Loucy (cell line): ENCODE measurements around the gene PCGF2.

Experiments
- H2AFZ ChIP-seq: fragments of 200-600 bp; sonication (generic); 2 replicates; pipeline ENCODE4 v1.6.0; 2016; ENCODE audit warnings: antibody characterized with exemption, mild to moderate bottlenecking, low read length, moderate library complexity
- H3F3A ChIP-seq: fragments of 200-600 bp; 2 replicates; pipeline ENCODE4 v1.6.0; 2016; ENCODE audit warnings: antibody characterized with exemption, low read depth, mild to moderate bottlenecking
- H3K27me3 ChIP-seq: fragments of 200-600 bp; sonication (generic); 2 replicates; pipeline ENCODE4 v1.6.1; 2014; ENCODE audit warnings: low read length, mild to moderate bottlenecking; ENCODE audit not compliant: insufficient read depth, poor library complexity, severe bottlenecking
- H3K36me3 ChIP-seq: fragments of 200-600 bp; sonication (generic); 2 replicates; pipeline ENCODE4 v1.6.1; 2016; ENCODE audit warnings: low read length; ENCODE audit not compliant: insufficient read depth
- H3K4me1 ChIP-seq: fragments of 200-600 bp; sonication (generic); 2 replicates; pipeline ENCODE4 v1.5.1; 2014; ENCODE audit warnings: low read length, mild to moderate bottlenecking; ENCODE audit not compliant: insufficient read depth, poor library complexity, severe bottlenecking
- H3K4me2 ChIP-seq: fragments of 200-600 bp; sonication (generic); 2 replicates; pipeline ENCODE4 v1.6.0; 2014; ENCODE audit warnings: antibody characterized with exemption, low read length, low read depth, mild to moderate bottlenecking; ENCODE audit not compliant: poor library complexity, severe bottlenecking
- H3K4me3 ChIP-seq: fragments of 200-600 bp; sonication (generic); 2 replicates; pipeline ENCODE4 v1.5.1; 2014; ENCODE audit warnings: low read length, mild to moderate bottlenecking, mixed read lengths; ENCODE audit not compliant: poor library complexity, severe bottlenecking
- H3K79me2 ChIP-seq: fragments of 200-600 bp; sonication (generic); 2 replicates; pipeline ENCODE4 v1.6.1; 2014; ENCODE audit warnings: low read length; ENCODE audit not compliant: insufficient read depth
- H3K9ac ChIP-seq: fragments of 200-600 bp; sonication (generic); 2 replicates; pipeline ENCODE4 v1.6.0; 2014; ENCODE audit warnings: mild to moderate bottlenecking, low read depth, low read length, moderate library complexity; ENCODE audit not compliant: poor library complexity, severe bottlenecking
- H3K9me2 ChIP-seq: fragments of 200-600 bp; sonication (generic); replicated peaks from 2 replicates; pipeline ENCODE4 v1.6.1; 2016; ENCODE audit warnings: low read depth, low read length, mixed read lengths
- H3K9me3 ChIP-seq: fragments of 200-600 bp; sonication (generic); 2 replicates; pipeline ENCODE4 v1.6.1; 2014; ENCODE audit warnings: mild to moderate bottlenecking, antibody characterized with exemption, low read length, low read depth; ENCODE audit not compliant: insufficient read depth
- H4K20me1 ChIP-seq: fragments of 200-600 bp; sonication (generic); 2 replicates; pipeline ENCODE4 v1.6.0; 2014; ENCODE audit warnings: antibody characterized with exemption, low read length, mild to moderate bottlenecking; ENCODE audit not compliant: insufficient read depth, poor library complexity, severe bottlenecking
- EZH2phosphoT487 ChIP-seq: fragments of 200-600 bp; IDR thresholded peaks from 2 replicates; pipeline ENCODE4 v1.6.1; 2018; ENCODE audit warnings: antibody characterized with exemption, mild to moderate bottlenecking, moderate library complexity, borderline replicate concordance
- TF ChIP-seq, protein P1 (sequence below): fragments of 200-600 bp; sonication (generic); conservative IDR thresholded peaks from 2 replicates; pipeline ENCODE4 v1.5.1; 2014; ENCODE audit warnings: mild to moderate bottlenecking, antibody characterized with exemption, low read length

Gene PCGF2

DNA sequence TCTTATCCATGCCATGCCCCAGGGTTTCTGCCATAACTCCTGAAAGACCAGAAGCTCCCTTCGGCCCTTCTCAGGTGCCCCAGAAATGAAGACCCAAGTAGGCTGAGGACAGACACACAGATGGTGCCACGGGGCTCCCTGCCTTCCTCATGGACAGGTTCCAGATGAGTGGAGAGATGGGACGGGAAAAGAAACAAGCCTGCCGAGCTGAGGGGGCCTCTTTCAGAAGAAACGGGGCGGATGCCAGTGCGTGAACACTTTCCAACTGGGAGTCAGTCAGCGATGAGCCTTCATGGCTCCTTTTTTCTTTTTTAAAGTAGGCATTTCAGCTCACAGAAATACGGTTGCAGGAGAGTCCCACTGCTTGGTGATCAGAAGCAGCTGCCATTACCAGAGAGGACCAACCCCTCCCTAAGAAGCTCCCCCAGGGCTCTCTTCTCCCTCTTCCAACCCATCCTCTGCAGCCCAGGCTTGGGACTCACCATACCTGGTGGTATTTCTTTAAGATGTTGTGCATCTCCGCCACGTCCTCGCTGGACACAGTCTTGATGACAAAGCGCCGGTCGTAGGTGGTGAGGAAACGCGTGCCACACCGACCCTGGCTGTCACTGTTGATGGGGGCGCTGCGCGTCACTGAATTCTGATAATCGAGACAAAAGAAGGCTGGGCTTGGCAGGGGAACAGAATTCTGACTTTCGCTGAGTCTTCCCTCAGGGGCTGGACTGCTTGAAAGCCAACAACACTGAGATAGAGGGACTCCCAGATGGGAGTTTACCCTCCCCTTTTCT, 32.0 kb upstream of the PCGF2 start:
- Histone ChIP-seq H3K9me2 (no peaks in the 10 kb centered on the region), H3K9ac (no peak overlapping the region), H3K4me3 (no peak overlapping the region), H3K36me3 (peaks cover 86% of the 10 kb centered on the region; the same call in 1 of the 2 replicates), H3K4me2 (no peak overlapping the region), H4K20me1 (no peaks in the 10 kb centered on the region), H3K9me3 (no peaks in the 10 kb centered on the region), H3K4me1 (peaks cover 8% of the 10 kb centered on the region), H3K79me2 (no peaks in the 10 kb centered on the region), H2AFZ (no peak overlapping the region), H3K27me3 (no peaks in the 10 kb centered on the region), H3F3A (no peaks in the 10 kb centered on the region)
- no peak for TF ChIP-seq EZH2phosphoT487
- TF ChIP-seq, protein P1, sequence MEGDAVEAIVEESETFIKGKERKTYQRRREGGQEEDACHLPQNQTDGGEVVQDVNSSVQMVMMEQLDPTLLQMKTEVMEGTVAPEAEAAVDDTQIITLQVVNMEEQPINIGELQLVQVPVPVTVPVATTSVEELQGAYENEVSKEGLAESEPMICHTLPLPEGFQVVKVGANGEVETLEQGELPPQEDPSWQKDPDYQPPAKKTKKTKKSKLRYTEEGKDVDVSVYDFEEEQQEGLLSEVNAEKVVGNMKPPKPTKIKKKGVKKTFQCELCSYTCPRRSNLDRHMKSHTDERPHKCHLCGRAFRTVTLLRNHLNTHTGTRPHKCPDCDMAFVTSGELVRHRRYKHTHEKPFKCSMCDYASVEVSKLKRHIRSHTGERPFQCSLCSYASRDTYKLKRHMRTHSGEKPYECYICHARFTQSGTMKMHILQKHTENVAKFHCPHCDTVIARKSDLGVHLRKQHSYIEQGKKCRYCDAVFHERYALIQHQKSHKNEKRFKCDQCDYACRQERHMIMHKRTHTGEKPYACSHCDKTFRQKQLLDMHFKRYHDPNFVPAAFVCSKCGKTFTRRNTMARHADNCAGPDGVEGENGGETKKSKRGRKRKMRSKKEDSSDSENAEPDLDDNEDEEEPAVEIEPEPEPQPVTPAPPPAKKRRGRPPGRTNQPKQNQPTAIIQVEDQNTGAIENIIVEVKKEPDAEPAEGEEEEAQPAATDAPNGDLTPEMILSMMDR, result no peak

DNA sequence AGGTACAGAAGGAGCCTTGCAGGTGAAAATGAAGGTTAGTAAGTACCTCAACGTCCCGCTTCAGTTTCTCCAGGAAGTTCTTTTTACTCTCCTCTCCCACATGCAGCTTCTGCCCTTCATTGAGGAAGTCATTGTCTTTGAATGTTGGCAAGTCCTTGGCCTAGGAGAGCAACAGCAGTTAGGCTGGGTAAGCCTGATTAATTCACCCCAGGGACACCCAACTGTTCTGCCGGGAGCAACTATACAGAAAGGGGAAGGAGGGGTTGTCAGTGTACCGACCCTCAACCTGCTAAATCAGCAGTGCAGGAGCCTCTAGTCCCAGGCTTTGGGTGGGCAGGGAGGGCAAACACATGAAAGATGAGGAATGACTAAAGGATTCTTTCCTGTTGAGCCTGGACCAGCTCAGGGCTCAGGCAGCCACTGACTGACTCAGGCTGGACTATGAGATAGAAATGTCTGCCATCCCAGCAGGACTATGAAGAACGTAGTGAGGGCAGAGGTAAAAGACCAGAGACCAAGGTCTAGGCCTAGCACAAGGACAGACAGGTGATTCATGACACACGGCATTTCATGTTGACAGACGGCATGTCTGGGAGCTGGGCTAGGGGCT, 29.6 kb upstream of the PCGF2 start:
- Histone ChIP-seq H3K4me3 (no peak overlapping the region), H3K27me3 (no peaks in the 10 kb centered on the region), H3F3A (no peaks in the 10 kb centered on the region; the same call in 1 of the 2 replicates), H2AFZ (no peak overlapping the region), H3K9me3 (no peaks in the 10 kb centered on the region), H3K4me2 (no peak overlapping the region), H3K9ac (no peak overlapping the region), H3K9me2 (no peaks in the 10 kb centered on the region), H4K20me1 (no peaks in the 10 kb centered on the region), H3K36me3 (peaks cover 87% of the 10 kb centered on the region; the same call in 1 of the 2 replicates), H3K4me1 (peaks cover 8% of the 10 kb centered on the region), H3K79me2 (no peaks in the 10 kb centered on the region)
- no peak for TF ChIP-seq EZH2phosphoT487
- TF ChIP-seq, protein P1, result no peak

DNA sequence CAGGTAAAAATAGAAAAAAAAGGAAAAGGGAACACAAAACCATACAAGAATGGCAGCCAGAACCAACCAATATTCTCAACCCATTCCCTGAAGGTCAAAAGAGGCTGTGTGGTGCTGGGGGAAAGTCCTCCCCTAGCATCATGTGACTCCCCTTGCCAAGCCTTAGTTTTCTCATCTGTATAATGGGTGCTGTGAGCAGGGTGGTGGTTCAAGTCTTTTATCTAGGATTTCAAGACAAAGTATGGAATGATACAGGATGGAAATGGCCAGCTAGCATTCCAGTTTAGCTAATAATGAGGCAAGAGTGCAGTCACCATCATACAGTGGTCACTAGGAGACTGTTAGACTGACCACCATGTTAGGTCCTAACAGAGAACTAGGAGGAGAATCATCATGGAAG, 25.1 kb upstream of the PCGF2 start:
- Histone ChIP-seq H4K20me1 (no peaks in the 10 kb centered on the region), H3K4me2 (no peak overlapping the region), H3K9me2 (no peaks in the 10 kb centered on the region), H3K4me3 (no peak overlapping the region), H3K9me3 (no peaks in the 10 kb centered on the region), H3K36me3 (peaks cover 83% of the 10 kb centered on the region; the same call in 1 of the 2 replicates), H2AFZ (no peak overlapping the region), H3F3A (no peaks in the 10 kb centered on the region; the same call in 1 of the 2 replicates), H3K79me2 (no peaks in the 10 kb centered on the region), H3K9ac (no peak overlapping the region), H3K27me3 (no peaks in the 10 kb centered on the region), H3K4me1 (no peaks in the 10 kb centered on the region)
- TF ChIP-seq, protein P1, result no peak
- TF ChIP-seq EZH2phosphoT487, result no peak
